GM12865 (cell line): Measurements from ENCODE around the gene MED20.

ENCODE experiments used
- DNase-seq: peaks from one replicate; pipeline ENCODE4 v3.0.0; 2010; ENCODE audit warnings: low read depth
- H3K4me3 ChIP-seq: 2 replicates; pipeline ENCODE4 v1.5.1; 2011; ENCODE audit warnings: mild to moderate bottlenecking, low read depth, low read length, control low read depth
- CTCF ChIP-seq: IDR thresholded peaks from 2 replicates; pipeline ENCODE4 v1.5.1; 2011; ENCODE audit warnings: low read length, control low read depth, low read depth, inconsistent platforms; ENCODE audit not compliant: insufficient read depth; ENCODE audit errors: missing control alignments

Gene MED20

GRCh38 chr6:41935685-41936072, 14.7 kb upstream of the MED20 start:
- no peak overlapping the region for H3K4me3 ChIP-seq
- no peak for DNase-seq
- TF ChIP-seq CTCF = no peak

GRCh38 chr6:41935193-41935574, 14.2 kb upstream of the MED20 start:
- no peak for DNase-seq
- H3K4me3 ChIP-seq = no peak overlapping the region
- TF ChIP-seq CTCF = no peak

GRCh38 chr6:41934278-41935192, 13.6 kb upstream of the MED20 start:
- no peak overlapping the region for H3K4me3 ChIP-seq
- TF ChIP-seq CTCF = no peak
- no peak for DNase-seq

- no peak overlapping the region for H3K4me3 ChIP-seq
- no peak for DNase-seq
- no peak for TF ChIP-seq CTCF
These were observed 11.4 kb upstream of the MED20 start for GRCh38 chr6:41932378-41932777.

GRCh38 chr6:41931792-41932191, 10.9 kb upstream of the MED20 start:
- no peak overlapping the region for H3K4me3 ChIP-seq
- no peak for DNase-seq
- no peak for TF ChIP-seq CTCF

GRCh38 chr6:41929924-41930323, 9.0 kb upstream of the MED20 start:
- H3K4me3 ChIP-seq = no peak overlapping the region
- no peak for DNase-seq
- TF ChIP-seq CTCF = no peak

GRCh38 chr6:41927253-41927652, 6.3 kb upstream of the MED20 start:
- H3K4me3 ChIP-seq = no peak overlapping the region
- no peak for DNase-seq
- TF ChIP-seq CTCF = no peak
